PC-3 (cell line): ENCODE measurements around the gene GPS1. TPM values are rescaled to one million over a fixed set of nuclear protein-coding genes. Genes with fewer than 3 reads are reported as not detected.

ENCODE experiments used
- ATAC-seq: fragments of 200-7000 bp; cut with Tn5 transposase; 2 replicates; pipeline ENCODE4 v1.9.1; 2020; ENCODE audit warnings: mild to moderate bottlenecking, moderate library complexity
- BruUV-seq: library from RNA; stranded (reverse); fragments of 400-500 nt; replicated peaks from 2 replicates; lab custom pipeline; 2021; lab: Mats Ljungman, UMichigan
- CTCF ChIA-PET: fragments of 300-600 bp; sonication (Branson Sonifier 250); formaldehyde crosslinking; loops from one replicate; lab custom pipeline; 2022; ENCODE audit warnings: antibody characterized with exemption; lab: Charles Lee
- POLR2A ChIA-PET: fragments of 300-600 bp; sonication (Branson Sonifier 250); formaldehyde crosslinking; loops from one replicate; lab custom pipeline; 2022; ENCODE audit warnings: antibody characterized with exemption; ENCODE audit not compliant: unreplicated experiment; lab: Charles Lee
- DNase-seq: peaks from one replicate; pipeline ENCODE4 v3.0.0-alpha.2; 2015
- H2AFZ ChIP-seq: fragments of 300-600 bp; sonication (generic); 2 replicates; pipeline ENCODE4 v1.6.0; 2016; ENCODE audit warnings: antibody characterized with exemption, low read length
- H3F3A ChIP-seq: fragments of 300-600 bp; sonication (generic); one replicate; pipeline ENCODE4 v1.6.0; 2017; ENCODE audit warnings: antibody characterized with exemption, low read length, control low read depth, mild to moderate bottlenecking; ENCODE audit not compliant: unreplicated experiment
- H3K27ac ChIP-seq: fragments of 300-600 bp; sonication (generic); 2 replicates; pipeline ENCODE4 v1.5.1; 2016; ENCODE audit warnings: mild to moderate bottlenecking, low read length
- H3K27me3 ChIP-seq: fragments of 300-600 bp; sonication (generic); 2 replicates; pipeline ENCODE4 v1.6.1; 2016; ENCODE audit warnings: low read length, mixed read lengths
- H3K36me3 ChIP-seq: fragments of 300-600 bp; sonication (generic); 2 replicates; pipeline ENCODE4 v1.6.1; 2016; ENCODE audit warnings: low read depth, mixed run types, low read length, mixed read lengths
- H3K4me1 ChIP-seq: fragments of 300-600 bp; sonication (generic); 2 replicates; pipeline ENCODE4 v1.5.1; 2016; ENCODE audit warnings: low read length; ENCODE audit not compliant: insufficient read depth
- H3K4me2 ChIP-seq: fragments of 300-600 bp; sonication (generic); 2 replicates; pipeline ENCODE4 v1.6.0; 2016; ENCODE audit warnings: low read length
- H3K4me3 ChIP-seq: fragments of 300-600 bp; sonication (generic); 2 replicates; pipeline ENCODE4 v1.5.1; 2016; ENCODE audit warnings: mild to moderate bottlenecking, low read length, mixed read lengths
- H3K79me2 ChIP-seq: fragments of 300-600 bp; sonication (generic); 2 replicates; pipeline ENCODE4 v1.6.1; 2017; ENCODE audit warnings: low read length, mixed read lengths
- H3K9ac ChIP-seq: fragments of 300-600 bp; sonication (generic); 2 replicates; pipeline ENCODE4 v1.6.0; 2016; ENCODE audit warnings: mild to moderate bottlenecking, low read length
- H3K9me2 ChIP-seq: fragments of 300-600 bp; sonication (generic); replicated peaks from 2 replicates; pipeline ENCODE4 v1.6.1; 2016; ENCODE audit warnings: mixed run types, low read length, mixed read lengths
- H3K9me3 ChIP-seq: fragments of 300-600 bp; sonication (generic); 2 replicates; pipeline ENCODE4 v1.6.1; 2016; ENCODE audit warnings: low read length, mixed read lengths
- H4K20me1 ChIP-seq: fragments of 300-600 bp; sonication (generic); 2 replicates; pipeline ENCODE4 v1.6.1; 2016; ENCODE audit warnings: low read length, mixed read lengths
- EZH2 ChIP-seq: fragments of 300-600 bp; sonication (generic); IDR thresholded peaks from one replicate; pipeline ENCODE4 v1.6.1; 2017; ENCODE audit warnings: antibody characterized with exemption, mild to moderate bottlenecking, low read length; ENCODE audit not compliant: unreplicated experiment
- EZH2phosphoT487 ChIP-seq: fragments of 300-600 bp; sonication (generic); IDR thresholded peaks from 2 replicates; pipeline ENCODE4 v1.6.1; 2018; ENCODE audit warnings: mild to moderate bottlenecking, antibody characterized with exemption, low read length, borderline replicate concordance
- intact Hi-C: fragments of 100-400 bp; cut with micrococcal nuclease; formaldehyde crosslinking; loops from 2 replicates; pipeline ENCODE4 v1.9.0; 2023
- total RNA-seq: library from RNA; depleted of rRNA; stranded (reverse); fragments of >200 nt; gene quantifications from 2 replicates; pipeline ENCODE4 v1.2.3, GENCODE V29; 2014
- TF ChIP-seq, protein P1 (sequence below): fragments of 300-600 bp; sonication (generic); conservative IDR thresholded peaks from 2 replicates; pipeline ENCODE4 v1.5.1; 2017; ENCODE audit warnings: antibody characterized with exemption, low read depth, mild to moderate bottlenecking, low read length

Gene GPS1
- total RNA-seq, 1 experiment from 2014 or later = 240 TPM

GRCh38 chr17:82082456-82082855, 30.8 kb downstream of the GPS1 start:
- H3K27ac ChIP-seq = no peak overlapping the region
- no peak overlapping the region for H2AFZ ChIP-seq
- H3K9me2 ChIP-seq = no peaks in the 10 kb centered on the region
- H3K36me3 ChIP-seq = peaks cover 68% of the 10 kb centered on the region
- intact Hi-C loops = no loop called here
- no peaks in the 10 kb centered on the region for H3K9me3 ChIP-seq
- ChIA-PET POLR2A (no interaction called here), CTCF (no interaction called here)
- no peaks in the 10 kb centered on the region for H3F3A ChIP-seq
- no peak for DNase-seq
- ATAC-seq = no peak
- H3K27me3 ChIP-seq = no peaks in the 10 kb centered on the region
- no peak overlapping the region for H3K4me2 ChIP-seq
- H3K4me3 ChIP-seq = no peak overlapping the region
- no peaks in the 10 kb centered on the region for H3K79me2 ChIP-seq
- no TSS peak for BruUV-seq
- no peaks in the 10 kb centered on the region for H4K20me1 ChIP-seq
- no peak for TF ChIP-seq EZH2phosphoT487
- no peak for TF ChIP-seq EZH2
- TF ChIP-seq, protein P1, sequence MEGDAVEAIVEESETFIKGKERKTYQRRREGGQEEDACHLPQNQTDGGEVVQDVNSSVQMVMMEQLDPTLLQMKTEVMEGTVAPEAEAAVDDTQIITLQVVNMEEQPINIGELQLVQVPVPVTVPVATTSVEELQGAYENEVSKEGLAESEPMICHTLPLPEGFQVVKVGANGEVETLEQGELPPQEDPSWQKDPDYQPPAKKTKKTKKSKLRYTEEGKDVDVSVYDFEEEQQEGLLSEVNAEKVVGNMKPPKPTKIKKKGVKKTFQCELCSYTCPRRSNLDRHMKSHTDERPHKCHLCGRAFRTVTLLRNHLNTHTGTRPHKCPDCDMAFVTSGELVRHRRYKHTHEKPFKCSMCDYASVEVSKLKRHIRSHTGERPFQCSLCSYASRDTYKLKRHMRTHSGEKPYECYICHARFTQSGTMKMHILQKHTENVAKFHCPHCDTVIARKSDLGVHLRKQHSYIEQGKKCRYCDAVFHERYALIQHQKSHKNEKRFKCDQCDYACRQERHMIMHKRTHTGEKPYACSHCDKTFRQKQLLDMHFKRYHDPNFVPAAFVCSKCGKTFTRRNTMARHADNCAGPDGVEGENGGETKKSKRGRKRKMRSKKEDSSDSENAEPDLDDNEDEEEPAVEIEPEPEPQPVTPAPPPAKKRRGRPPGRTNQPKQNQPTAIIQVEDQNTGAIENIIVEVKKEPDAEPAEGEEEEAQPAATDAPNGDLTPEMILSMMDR = no peak
- no peaks in the 10 kb centered on the region for H3K4me1 ChIP-seq
- no peak overlapping the region for H3K9ac ChIP-seq

- no peak overlapping the region for H3K27ac ChIP-seq
- H3K4me1 ChIP-seq = no peaks in the 10 kb centered on the region
- no peaks in the 10 kb centered on the region for H3K9me2 ChIP-seq
- H3F3A ChIP-seq = no peaks in the 10 kb centered on the region
- no peak overlapping the region for H3K9ac ChIP-seq
- no peaks in the 10 kb centered on the region for H3K27me3 ChIP-seq
- CTCF ChIA-PET = no interaction called here
- no peak overlapping the region for H2AFZ ChIP-seq
- H3K79me2 ChIP-seq = no peaks in the 10 kb centered on the region
- H4K20me1 ChIP-seq = no peaks in the 10 kb centered on the region
- POLR2A ChIA-PET = no interaction called here
- no peak overlapping the region for H3K4me2 ChIP-seq
- H3K4me3 ChIP-seq = no peak overlapping the region
- TSS peak; percentile 40 for BruUV-seq
- TF ChIP-seq, protein P1 = no peak
- no peak for TF ChIP-seq EZH2
- TF ChIP-seq EZH2phosphoT487 = no peak
- H3K36me3 ChIP-seq = peaks cover 70% of the 10 kb centered on the region
- no peaks in the 10 kb centered on the region for H3K9me3 ChIP-seq
- intact Hi-C loops = no loop called here
- DNase-seq = no peak
- ATAC-seq = no peak
Observed at GRCh38 chr17:82083009-82083408, 31.3 kb downstream of the GPS1 start.

GRCh38 chr17:82083533-82084359, 32.0 kb downstream of the GPS1 start:
- ATAC-seq (no peak), DNase-seq (no peak)
- BruUV-seq = no TSS peak
- no peak overlapping the region for H3K4me3 ChIP-seq
- no peak for TF ChIP-seq EZH2phosphoT487
- TF ChIP-seq EZH2 = no peak
- TF ChIP-seq, protein P1 = no peak
- H3K9me2 ChIP-seq = no peaks in the 10 kb centered on the region
- no peaks in the 10 kb centered on the region for H4K20me1 ChIP-seq
- H3K36me3 ChIP-seq = peaks cover 71% of the 10 kb centered on the region
- no peaks in the 10 kb centered on the region for H3K27me3 ChIP-seq
- no peak overlapping the region for H3K9ac ChIP-seq
- intact Hi-C loops = no loop called here
- CTCF ChIA-PET = no interaction called here
- H3K4me2 ChIP-seq = no peak overlapping the region
- H3K79me2 ChIP-seq = no peaks in the 10 kb centered on the region
- no peak overlapping the region for H3K27ac ChIP-seq
- no peaks in the 10 kb centered on the region for H3K9me3 ChIP-seq
- no peak overlapping the region for H2AFZ ChIP-seq
- H3K4me1 ChIP-seq = no peaks in the 10 kb centered on the region
- POLR2A ChIA-PET = no interaction called here
- no peaks in the 10 kb centered on the region for H3F3A ChIP-seq
